GM18520 (cell line): ENCODE data around the gene NT5M.
A peak's percentile ranks its signal among the peaks of the same experiment; 100 is the strongest.
"Not testable (repeated sequence)": the region's sequence is repeated elsewhere in the genome, so short reads cannot be mapped to it uniquely, and the experiment has no call there.

Experiments used
- ATAC-seq: cut with Tn5 transposase; IDR thresholded peaks from one replicate; pipeline ENCODE4 v1.9.1; 2021; ENCODE audit not compliant: unreplicated experiment

The NT5M gene

DNA sequence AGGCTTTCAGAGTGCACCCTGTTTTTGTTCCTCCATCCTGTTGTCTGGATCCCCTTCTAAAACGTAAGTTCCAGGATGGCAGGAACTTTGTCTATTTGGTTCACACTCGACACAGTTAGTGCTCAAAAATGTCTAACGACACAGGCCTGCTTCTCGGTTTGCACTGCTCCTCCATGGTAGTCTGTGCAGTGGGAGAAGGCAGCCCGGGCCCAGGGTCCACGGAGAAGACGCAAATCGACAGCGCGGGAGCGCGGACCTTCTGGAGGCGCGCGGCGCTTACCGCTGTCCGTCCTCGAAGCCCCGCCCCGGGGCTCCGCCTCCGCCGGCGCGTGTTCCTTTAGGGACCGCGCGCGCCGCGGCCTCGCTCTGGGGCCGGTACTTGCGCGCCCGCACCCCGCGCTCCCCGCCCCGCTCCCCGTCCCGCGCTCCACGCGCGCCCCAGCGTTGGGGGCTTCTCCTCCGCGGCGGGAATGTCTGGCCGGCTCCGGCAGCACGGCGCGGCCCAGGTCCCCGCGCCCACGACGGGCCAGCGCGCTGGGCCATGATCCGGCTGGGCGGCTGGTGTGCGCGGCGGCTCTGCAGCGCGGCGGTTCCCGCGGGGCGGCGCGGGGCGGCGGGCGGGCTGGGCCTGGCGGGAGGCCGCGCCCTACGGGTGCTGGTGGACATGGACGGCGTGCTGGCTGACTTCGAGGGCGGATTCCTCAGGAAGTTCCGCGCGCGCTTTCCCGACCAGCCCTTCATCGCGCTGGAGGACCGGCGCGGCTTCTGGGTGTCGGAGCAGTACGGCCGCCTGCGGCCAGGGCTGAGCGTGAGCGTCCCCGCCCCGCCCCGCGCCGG, at the start of gene NT5M:
Gene NT5M, plus strand, starts transcription at position 364 of the 837 bp plus-strand sequence. Its CDS starts 178 bp downstream, at position 542.
- peak; percentile 42 for ATAC-seq

DNA sequence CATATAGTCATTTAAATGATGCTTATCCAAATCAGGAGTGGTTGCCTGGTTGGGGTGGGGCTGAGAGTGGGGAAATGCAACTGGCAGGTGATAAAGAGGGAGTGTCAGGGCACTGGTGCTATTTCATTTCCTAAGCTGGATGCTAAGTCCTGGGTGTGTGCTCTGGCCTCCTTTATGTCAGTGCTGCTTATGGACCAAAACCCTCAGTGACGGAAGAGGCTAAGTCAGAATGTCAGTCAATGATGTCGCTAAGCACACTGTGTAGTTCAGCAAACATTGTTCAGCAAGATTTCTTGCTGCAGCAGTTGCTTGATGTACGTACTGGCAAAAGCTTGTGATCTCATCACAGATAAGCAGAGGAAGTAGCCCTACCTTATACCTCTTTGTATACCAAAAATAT, 49.8 kb upstream of the NT5M start:
- ATAC-seq: no peak

DNA sequence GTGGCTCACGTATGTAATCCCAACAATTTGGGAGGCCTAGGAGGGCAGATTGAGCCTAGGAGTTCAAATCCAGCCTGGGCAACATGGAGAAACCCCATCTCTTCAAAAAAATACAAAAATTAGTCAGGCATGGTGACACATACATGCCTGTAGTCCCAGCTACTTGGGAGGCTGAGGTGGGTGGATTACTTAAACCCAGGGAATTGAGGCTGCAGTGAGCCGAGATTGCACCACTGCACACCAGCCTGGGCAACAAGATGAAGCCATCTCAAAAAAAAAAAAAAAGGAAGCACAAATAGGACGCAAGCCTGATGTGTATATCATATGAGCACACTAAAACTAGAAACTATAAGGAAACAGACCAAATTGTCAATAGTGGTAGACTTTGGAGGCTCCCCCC, 49.1 kb upstream of the NT5M start:
- no peak for ATAC-seq

DNA sequence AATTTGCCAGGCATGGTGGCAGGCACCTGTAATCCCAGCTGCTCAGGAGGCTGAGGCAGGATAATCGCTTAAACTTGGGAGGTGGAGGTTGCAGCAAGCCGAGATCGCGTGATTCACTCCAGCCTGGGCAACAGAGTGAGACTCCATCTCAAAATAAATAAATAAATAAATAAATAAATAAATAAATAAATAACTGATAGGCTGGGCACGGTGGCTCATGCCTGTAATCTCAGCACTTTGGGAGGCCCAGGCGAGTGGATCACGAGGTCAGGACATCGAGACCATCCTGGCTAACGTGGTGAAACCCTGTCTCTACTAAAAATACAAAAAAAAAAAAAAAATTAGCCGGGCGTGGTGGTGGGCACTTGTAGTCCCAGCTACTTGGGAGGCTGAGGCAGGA, 47.5 kb upstream of the NT5M start:
- ATAC-seq: not testable (repeated sequence)

DNA sequence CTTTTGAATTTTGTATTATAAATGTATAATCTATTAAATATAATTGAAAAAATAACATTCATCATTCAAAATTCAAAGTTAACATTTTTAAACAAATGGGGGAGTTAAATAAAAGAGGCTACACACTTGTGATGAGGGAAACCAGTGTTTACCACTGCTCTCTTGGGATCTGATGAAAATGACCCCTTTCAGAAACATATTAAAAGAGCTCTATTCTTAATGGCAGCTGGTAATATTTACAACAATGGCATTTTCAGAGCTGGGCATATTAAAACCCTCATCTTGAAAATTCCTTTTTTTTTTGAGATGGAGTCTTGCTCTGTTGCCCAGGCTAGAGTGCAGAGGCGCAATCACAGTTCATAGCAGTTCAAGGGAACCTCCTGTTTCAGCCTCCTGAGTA, 46.9 kb upstream of the NT5M start:
- no peak for ATAC-seq

DNA sequence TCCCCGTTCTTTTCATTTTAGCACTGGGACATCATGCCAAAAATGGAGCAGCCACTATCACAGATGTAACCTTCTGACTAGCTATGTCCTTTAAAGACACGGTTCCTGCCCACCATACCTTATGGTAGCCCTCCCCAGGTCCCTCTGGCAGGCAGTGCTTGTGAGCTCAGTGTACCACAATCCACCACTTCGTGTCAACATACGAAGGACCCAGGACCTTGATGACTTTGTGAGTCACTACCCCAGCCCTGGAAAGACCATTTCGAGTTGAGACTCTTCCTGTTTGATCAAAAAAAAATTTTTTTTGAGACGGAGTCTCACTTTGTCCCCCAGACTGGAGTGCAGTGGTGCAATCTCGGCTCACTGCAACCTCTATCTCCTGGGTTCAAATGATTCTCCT, 45.2 kb upstream of the NT5M start:
- ATAC-seq: no peak

DNA sequence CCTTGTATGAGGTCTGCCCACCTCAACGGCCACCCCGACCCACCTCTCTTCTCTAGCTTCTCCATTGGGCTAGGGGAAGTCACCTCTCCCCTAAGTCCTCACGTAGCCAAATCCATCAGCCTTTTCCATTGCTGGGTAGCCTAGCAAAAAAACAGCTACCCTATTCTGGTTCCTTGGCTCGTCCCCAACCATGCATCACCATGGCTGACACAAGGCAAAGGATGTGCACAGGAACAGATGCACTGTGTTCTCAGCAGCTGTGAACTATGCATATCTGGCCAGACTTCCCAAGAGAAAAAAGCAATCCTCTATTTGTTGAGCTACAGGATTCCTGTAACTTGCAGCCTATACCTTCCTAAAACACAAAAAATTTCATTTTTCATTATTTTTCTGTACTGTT, 44.2 kb upstream of the NT5M start:
- ATAC-seq: no peak

DNA sequence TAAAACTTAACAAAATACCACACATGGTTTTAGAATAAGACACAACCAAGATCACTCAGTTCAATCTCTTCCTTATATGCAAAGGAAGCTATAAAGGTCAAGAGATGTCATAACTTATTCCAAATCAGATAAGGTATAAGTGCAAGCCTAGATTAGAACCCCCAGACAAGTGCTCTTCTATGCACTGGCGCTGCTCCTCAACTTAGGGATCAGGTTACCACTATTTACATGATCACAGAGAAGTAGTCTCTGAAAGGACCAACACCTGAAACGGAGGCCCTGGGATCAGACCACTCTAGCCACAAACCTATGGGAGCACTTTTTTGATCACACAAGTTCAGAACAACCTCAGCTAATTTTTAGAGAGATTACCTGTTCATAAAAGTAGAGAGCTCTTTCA, 38.7 kb upstream of the NT5M start:
- ATAC-seq: no peak

DNA sequence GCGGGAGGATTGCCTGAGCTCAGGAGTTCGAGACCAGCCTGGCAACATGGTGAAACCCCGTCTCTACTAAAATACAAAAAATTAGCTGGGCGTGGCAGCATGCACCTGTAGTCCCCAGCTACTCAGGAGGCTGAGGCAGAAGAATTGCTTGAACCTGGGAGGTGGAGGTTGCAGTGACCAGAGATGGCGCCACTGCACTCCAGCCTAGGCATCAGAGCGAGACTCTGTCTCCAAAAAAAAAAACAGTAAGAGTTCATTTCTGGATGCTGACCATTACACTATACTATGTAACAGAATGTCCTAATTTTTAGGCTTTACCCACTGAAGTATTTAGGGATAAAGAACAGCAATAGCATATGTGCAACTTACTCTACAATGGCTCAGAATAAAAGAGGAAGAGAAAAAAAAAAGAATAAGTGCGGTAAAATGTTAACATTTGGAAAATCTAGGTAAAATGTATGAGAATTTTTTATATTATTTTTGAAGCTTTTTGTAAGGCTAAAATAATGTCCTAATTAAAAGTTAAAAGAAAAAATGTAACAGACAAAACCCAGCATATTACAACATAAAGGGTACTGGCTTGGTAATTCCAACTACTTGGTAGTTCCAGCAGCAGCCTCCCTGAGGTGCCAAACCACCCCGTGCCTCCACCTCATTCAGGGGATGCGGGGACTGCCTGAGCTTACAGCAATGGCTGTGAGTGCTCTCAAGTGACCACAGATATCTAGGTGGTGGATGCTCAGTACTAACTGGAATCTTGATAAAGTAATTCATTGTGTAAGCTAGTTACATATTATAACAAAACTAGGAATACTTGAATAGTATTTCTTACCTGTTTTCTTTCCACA, 33.0 kb upstream of the NT5M start:
- no peak for ATAC-seq

DNA sequence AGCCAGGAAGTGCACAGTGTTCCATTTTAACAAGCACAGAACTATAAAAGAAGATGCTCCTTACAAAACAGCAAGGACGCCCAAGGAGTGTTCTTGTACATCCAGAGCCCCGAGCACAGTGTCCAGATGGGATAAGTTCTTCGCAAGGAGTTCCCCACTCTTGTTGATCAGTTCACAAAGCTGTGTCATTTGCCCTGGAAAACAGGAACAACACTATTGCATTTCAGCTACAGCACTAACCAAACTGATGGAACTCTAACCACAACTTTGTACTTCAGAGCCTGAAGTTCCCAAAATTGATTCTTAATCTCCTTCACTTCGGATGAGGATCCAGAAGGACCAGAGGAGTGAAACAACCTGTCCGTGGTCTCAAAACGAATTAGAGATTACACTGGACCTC, 27.2 kb upstream of the NT5M start:
- ATAC-seq: no peak

DNA sequence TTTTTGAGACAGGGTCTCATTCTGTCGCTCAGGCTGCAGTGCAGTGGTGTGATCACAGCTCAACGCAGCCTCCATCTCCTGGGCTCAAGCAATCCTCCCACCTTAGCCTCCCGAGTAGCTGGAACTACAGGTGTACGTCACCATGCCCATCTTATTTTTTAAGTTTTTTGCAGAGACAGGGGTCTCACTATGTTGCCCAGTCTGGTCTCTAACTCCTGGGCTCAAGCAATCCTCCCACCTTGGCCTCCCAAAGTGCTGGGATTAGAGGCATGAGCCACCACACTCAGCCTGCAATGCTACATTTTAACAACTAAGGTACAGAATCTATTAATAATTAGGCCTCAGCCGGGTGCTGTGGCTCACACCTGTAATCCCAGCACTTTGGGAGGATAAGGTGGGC, 25.7 kb upstream of the NT5M start:
- not testable (repeated sequence) for ATAC-seq

DNA sequence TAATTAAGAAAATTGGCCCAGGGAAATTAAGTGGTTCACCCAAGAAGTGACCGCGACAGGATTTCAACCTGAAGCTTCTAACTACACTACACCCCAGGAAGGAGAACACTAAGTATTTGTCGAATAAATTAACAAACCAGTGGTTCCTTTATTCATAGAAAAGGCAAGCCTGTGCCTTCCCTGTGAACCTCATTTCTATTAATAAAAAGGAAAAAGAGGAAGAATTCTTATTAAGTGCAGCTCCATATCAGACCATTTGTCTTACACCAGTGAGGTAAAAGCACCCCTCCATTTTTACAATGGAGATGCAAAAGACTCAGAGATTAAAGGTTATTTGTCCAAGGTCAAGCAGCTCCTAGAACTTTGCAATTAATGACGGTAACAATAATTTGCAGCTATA, 23.9 kb upstream of the NT5M start:
- no peak for ATAC-seq

DNA sequence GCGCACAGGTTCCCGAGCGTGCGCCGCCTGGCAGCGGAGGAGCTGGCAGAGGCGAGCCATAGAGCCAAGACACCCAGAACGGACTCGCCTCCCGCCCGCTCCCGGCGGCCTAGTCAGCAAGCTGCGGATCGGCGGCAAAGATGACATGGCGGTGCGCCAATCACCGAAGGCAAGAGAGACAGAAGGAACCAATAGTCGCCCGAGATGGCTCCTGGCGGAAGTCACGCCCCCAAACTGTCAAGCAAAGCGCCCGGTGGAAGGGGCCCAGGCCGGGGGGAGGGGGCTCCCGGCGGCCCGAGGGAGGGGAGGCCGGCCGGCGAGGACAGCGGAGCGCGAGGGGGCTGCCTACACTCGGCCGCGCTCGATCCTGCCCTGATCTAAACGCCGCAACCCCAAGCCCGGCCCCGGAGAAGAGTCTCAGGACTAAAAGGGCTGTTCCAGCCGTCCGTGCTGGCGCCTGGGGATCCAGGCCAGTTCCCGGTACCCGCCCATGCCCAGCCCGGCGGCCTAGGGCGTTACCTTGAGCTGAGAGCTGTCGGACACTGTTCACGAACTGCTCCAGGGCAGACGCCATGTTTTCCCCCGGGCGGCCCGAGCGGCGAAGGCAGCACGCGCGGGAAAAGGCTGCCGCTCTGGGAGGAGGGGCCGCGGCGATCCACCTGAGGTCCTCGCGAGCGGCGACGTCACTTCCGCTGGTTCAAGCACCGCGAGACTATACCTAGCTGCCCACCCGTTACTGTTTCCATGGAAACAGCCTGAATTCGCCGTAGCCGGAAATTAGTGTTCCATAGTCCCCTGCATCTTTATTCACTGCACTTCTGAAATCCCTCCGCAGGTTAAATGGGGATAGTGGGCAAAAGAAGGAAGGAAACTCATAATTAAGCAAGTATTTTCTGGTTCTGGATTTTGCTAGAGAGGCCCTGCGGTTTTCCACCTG, 22.3 kb upstream of the NT5M start, which contains the start of gene COPS3:
Gene COPS3, minus strand, starts transcription at position 634 of the 937 bp plus-strand sequence. Its CDS starts 60 bp downstream, at position 574.
- ATAC-seq: peak; percentile 91

DNA sequence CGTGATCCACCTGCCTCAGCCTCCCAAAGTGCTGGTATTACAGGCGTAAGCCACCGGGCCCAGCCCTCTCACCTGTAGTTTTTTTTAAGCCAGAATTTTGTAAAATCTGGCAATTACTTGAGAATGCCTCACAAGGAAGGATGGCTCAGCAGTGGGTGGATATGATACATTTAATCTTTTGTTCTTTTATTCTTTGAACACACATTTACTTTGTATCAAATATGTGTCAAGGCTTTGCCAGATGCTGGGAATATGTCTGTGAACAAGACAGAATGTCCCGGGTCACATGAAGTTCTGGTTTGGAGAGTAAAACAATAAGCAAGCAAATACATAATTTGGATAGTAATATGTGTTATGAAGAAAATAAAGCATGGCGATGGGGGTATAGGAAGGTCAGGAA, 17.2 kb upstream of the NT5M start:
- no peak for ATAC-seq

DNA sequence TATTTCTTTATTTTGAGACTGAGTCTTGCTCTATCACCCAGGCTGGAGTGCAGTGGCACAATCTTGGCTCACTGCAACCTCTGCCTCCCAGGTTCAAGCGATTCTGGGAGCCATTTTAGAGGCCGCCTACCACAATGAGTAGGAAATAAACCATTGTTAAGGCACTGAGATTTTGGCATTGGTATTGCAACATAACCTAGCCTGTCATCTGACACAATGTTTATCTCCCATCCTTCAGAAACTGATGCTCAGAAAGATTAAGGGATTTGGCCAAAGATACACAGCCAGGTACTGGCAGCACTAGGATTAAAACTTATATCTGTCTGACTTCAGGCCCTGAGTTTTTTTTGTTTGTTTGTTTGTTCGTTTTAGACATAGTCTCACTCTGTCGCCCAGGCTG, 14.1 kb upstream of the NT5M start:
- ATAC-seq: no peak

DNA sequence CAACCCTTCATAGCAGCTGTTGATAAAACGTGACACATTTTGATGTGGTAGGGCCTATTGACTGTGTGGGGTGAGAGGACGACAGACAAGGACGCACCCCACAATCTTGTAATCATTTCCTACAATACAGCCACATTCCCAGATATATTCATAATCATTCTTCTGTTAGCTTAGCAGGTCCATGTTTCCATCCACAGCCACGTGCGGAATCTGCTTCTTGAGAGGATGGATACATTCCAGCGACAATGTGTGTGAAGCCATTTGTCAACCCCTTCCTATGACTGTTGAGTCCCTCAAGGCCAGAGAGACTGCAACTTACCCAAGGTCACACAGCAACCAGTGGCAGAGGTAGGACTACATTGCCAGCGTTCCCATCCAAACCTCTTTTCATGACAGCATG, 13.5 kb upstream of the NT5M start:
- ATAC-seq: no peak

DNA sequence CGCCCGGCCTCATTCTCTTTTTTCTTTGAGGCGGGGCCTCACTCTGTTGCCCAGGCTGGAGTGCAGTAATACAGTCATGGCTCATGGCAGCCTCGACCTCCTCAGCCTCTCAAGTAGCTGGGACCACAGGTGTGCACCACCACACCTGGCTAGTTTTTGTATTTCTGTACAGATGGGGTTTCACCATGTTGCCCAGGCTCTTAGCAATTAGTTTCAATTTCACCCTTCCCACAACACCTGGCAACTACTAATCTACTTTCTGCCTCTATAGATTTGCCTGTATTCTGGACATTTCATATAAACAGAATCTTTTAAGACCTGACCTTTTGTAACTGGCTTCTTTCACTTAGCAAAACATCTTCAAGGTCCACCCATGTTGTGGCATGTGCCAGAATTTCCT, 8.0 kb upstream of the NT5M start:
- no peak for ATAC-seq

DNA sequence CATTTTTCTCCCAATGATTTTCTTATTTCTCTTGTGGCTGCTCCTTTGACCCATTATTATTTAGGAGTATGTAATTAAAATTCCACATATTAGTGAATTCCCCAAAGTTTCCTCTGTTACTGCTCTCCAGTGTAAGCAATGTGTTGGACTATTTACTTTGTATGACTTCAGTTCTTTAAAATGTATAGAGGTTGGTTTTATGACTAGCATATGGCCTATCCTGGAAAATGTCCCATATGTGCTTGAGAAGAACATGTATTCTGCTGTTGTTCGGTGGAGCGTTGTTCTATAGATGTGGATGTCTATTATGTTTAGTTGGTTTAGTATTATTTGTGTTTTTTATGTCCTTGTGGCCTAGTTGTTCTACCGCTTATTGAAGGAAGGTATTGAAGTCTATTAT, 6.0 kb upstream of the NT5M start:
- ATAC-seq: no peak

DNA sequence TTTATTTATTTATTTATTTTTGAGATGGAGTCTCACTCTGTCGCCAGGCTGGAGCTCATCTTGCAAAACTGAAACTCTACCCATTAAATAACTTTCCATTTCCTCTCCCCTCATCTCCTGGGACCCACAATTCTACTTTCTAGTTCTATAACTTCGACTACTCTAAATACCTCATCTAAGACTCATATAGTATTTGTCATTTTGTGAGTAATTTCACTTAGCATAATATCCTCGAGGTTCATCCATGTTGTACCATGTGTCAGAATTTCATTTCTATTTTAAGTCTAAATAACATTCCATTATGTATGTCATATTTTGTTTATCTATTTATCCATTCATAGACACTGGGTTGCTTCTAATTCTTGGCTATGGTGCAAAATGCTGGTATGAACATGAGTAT, 5.1 kb upstream of the NT5M start:
- ATAC-seq: no peak

DNA sequence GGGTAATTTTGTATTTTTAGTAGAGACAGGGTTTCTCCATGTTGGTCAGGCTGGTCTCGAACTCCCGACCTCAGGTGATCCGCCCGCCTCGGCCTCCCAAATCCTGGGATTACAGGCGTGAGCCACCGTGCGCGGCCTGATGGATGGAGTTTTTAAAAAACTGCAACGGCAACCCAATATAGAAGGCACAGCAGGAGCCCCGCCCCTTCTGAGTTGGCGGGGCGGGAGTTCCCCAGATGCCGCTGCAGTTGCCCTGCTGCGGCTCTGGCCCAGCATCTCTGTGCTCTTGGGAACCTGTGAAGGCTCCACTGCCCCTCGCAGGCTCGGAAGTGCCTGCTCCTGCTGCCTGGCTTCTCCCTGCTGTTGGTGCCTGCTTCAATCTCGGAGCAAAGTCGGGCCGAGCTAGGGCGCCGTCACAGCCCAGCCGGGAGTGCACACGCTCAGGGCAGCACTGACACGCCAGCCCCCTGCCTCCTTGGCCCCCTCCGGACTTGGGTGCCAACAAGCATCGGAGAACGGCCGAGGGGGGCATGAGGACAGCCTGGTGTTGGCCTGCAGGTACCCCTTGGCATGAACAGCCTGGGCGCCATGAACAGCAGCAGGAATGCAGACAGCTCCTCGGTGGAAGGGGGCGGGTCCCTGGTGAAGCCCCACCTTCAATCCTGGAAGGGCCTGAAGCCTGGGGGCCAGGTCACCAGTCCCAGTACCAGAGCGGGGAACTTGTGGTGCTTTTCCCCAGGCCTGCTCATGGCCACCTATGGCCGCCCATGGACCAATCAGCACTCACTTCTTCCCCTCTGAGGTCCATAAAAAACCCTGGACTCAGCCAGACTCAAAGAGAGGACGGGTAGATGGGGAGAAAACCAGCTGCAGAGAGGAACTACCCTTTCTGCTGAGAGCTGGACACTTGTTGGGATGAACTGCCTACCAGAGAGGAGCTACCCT, 2.3 kb upstream of the NT5M start:
- ATAC-seq: no peak
